ENCODE measurements around the gene ANXA4.

ANXA4 gene

DNA sequence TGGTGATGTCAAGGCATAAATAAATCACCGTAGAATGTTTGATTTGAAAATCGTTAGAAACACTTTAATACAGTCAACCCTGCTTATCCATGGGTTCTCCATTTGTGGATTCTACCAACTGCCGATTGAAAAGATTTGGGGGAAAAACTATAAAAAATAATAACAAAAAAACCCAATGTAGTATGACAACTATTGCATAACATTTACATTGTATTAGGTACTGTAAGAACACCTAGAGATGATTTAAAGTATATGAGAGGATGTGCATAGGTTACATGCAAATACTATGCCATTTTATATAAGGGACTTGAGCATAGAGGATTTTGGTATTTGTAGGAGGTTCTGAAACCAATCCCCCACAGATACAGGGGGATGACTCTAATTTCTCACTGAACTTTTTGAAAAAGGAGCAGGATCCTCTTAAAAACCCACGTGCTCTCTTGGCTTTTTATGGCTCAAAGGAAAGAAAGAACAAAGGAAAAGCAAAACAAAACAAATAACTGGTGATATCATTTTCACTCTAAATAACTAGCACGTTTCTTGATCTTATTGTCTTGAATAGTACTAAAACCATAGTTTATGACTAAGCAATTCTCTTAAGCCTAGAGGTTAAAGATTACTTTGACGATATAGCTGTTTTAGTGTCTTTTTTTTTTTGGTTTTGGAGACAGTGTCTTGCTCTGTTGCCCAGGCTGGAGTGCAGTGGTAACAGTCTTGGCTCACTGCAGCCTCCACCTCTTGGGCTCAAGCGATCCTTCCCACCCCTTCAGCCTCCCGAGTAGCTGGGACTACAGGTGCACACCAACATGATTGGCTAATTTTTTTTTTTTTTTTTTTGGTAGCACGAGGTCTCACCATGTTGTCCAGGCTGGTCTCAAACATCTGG lies 104.5 kb downstream of the ANXA4 start:
- DNase-seq (ENCODE audit: low read depth), result no peak

DNA sequence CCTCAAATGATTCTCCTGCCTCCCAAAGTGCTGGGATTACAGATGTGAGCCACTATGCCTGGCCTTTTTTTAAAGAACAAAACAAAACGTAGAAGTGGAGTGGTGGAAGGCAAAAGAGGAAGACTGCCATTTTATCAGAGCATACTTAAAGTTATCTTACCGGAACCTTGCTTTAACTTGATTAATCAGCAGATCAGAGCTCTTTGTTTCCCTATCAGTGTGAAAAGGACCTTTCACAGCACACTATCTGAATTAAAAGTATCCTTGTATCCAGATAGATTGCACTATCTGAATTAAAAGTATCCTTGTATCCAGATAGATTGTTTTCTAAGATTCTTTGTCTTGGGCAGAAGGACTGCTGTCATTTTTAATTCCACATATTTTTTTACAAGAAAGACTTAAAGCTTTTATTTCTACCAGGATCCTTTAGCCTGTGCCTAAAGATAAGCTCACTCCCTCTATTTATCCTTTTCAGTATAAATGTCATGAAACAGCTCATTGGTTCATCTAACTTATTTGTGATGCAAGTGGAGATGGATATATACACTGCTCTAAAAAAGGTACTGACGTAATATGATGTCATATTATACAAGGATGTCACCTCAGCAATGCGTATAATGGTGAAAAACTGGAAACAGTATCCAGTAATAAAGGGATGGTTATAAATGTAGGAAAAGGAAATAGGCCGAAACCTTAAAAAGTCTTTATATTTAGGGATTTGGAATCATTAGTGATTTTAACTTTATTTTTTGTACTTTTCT lies 105.3 kb downstream of the ANXA4 start:
- DNase-seq (ENCODE audit: low read depth), result no peak

DNA sequence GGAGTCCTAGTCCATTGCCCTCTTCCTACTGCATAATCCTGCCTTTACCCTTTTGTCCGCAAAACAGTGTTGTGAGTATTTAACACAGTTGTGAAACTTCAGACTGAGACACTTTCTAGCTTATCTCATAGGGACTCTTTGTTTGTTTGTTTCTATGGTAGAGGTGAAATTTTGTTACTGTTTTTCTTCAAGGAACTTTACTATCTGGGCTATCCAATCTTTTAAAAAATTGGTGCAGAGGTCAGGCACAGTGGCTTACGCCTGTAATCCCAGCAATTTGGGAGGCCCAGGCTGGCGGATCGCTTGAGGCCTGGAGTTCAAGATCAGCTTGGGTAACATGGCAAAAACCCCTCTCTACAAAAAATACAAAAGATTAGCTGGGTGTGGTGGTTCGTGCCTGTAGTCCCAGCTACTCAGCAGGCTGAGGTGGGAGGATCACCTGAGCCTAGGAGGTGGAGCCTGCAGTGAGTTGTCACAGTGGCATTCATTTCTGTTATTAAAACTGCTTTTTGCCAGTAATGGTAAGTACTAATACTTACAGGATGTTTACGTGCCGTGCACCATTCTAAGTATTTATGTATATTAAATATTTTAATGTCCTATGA lies 106.4 kb downstream of the ANXA4 start:
- no peak for DNase-seq (ENCODE audit: low read depth)

DNA sequence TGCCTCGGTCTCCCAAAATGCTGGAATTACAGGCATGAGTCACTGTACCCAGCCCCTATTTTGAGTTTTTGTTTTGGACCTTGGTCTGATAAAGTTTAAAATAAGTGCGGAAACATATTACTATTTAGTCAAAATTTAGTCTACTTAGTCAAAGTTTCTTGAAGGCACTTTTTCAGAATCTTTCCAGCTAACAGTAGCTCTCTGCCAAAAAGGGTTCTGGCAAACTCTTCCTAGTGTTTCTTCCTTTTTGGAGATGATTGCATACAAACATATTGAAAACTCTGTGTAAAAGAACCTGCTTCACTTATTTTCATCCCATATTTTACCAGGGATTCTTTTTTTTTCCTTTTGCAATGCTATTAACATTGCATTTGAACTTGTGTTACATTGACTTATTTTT lies 116.3 kb downstream of the ANXA4 start:
- no peak for DNase-seq (ENCODE audit: low read depth)

DNA sequence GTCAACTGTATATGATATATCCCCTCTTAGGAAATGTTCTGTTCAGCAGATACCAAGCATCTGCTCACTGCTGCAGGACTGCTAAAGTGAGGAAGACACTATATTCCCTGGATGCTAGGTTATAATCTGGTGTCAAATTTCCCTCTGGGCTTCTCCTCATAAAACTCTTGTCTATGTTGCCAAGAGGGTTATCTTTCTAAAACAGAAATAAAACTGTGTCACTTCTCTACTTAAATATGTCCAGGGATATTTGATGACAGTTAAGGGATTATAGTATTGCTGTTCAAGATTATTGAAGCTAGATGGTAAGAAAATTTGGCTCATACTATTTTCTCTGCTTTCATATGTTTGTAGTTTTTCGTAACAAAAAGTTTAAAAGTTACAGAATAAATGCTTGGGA lies 121.4 kb downstream of the ANXA4 start:
- DNase-seq (ENCODE audit: low read depth), result no peak

All from stromal cell of bone marrow (primary cell).